K562 (cell line): ENCODE measurements around the gene LGI4. TPM values are rescaled to one million over a fixed set of nuclear protein-coding genes. Genes with fewer than 3 reads are reported as not detected.

Source experiments
- AFF1 ChIP-seq, 2 experiments: fragments of 450-650 bp; IDR thresholded peaks; 2 replicates each; pipeline ENCODE4 v1.6.1; 2018; ENCODE audit warnings: mild to moderate bottlenecking in 2 of 2, low read depth in 1 of 2; ENCODE audit not compliant: partially characterized antibody in 2 of 2
- HEY1 ChIP-seq: fragments of 250-450 bp; sonication (Bioruptor Pico); IDR thresholded peaks from 2 replicates; pipeline ENCODE4 v1.5.0; 2020; ENCODE audit warnings: mild to moderate bottlenecking, moderate library complexity, borderline replicate concordance
- HMG20B ChIP-seq: fragments of 250-450 bp; sonication (Bioruptor Pico); IDR thresholded peaks from 2 replicates; pipeline ENCODE4 v1.5.0; 2021; ENCODE audit warnings: mild to moderate bottlenecking
- HNRNPH1 ChIP-seq: fragments of 200-400 bp; formaldehyde crosslinking; optimal IDR thresholded peaks from 2 replicates; pipeline ENCODE3; 2017; ENCODE audit warnings: low read depth, mild to moderate bottlenecking, low read length, moderate library complexity
- ILF3 ChIP-seq: fragments of 450-650 bp; IDR thresholded peaks from 2 replicates; pipeline ENCODE4 v1.6.1; 2018; ENCODE audit warnings: antibody characterized with exemption, mild to moderate bottlenecking, moderate library complexity, borderline replicate concordance
- KAT8 ChIP-seq: fragments of 450-650 bp; IDR thresholded peaks from 2 replicates; pipeline ENCODE4 v1.6.1; 2016; ENCODE audit warnings: low read depth, mild to moderate bottlenecking
- PTRF ChIP-seq: fragments of 450-650 bp; IDR thresholded peaks from 2 replicates; pipeline ENCODE4 v1.6.1; 2016; ENCODE audit warnings: mild to moderate bottlenecking, missing genetic modification characterization, missing compliant biosample characterization
- RBM25 ChIP-seq: fragments of 200-400 bp; formaldehyde crosslinking; IDR thresholded peaks from 2 replicates; pipeline ENCODE4 v1.6.1; 2018; ENCODE audit warnings: low read length, low read depth, moderate library complexity; ENCODE audit not compliant: severe bottlenecking
- ZKSCAN1 ChIP-seq: fragments of 150-350 bp; IDR thresholded peaks from 2 replicates; pipeline ENCODE4 v1.6.1; 2016; ENCODE audit warnings: low read depth, low read length
- ZNF586 ChIP-seq: fragments of 450-650 bp; formaldehyde crosslinking; conservative IDR thresholded peaks from 2 replicates; pipeline ENCODE4 v1.4.0; 2020; ENCODE audit warnings: mild to moderate bottlenecking, moderate library complexity
- polyA plus RNA-seq, 8 experiments: library from polyadenylated mRNA; depleted of rRNA in 4 of 8; stranded (reverse) in 5 of 8; unstranded in 3 of 8; fragments of >200 nt; fragmentation: Nextera tagmentation in 2 of 8; fragmentation: Illumina TruSeq in 1 of 8; extraction: Ambion mirVana in 2 of 8; extraction: Trizol in 1 of 8; gene quantifications; 2 replicates each; pipeline versions ENCODE4 v1.2.1 to v1.2.3, GENCODE V29; 2011 to 2014; ENCODE audit warnings: inconsistent platforms in 1 of 8, missing spikeins in 1 of 8
- total RNA-seq, 7 experiments: library from RNA; depleted of rRNA in 6 of 7; stranded (reverse); fragments of >200 nt in 6 of 7; fragmentation: Illumina TruSeq in 2 of 7; extraction: Trizol in 2 of 7; gene quantifications; 2 replicates each; pipeline versions ENCODE4 v1.2.1 to v1.2.3, GENCODE V29; 2011 to 2021; ENCODE audit warnings: low replicate concordance in 1 of 7
- TF ChIP-seq, protein P1 (sequence below): fragments of 450-650 bp; IDR thresholded peaks from 2 replicates; pipeline ENCODE4 v1.6.1; 2016; ENCODE audit warnings: mild to moderate bottlenecking, moderate library complexity

LGI4 gene
- total and polyA plus RNA-seq, 9 of the 15 experiments (the other 6 are each of a cell fraction or from before 2014, with no cell fraction given), result 0.14 to 0.30 (median 0.24) TPM; not detected in 4

GRCh38 chr19:35155981-35156672, 21.3 kb upstream of the LGI4 start (continued):
- TF ChIP-seq ZKSCAN1 (peak; percentile 86), PTRF (no peak), KAT8 (no peak), ILF3 (no peak), HNRNPH1 (no peak), HMG20B (CRISPR knock-in tag) (no peak), AFF1 (IDR thresholded peaks at IDR 0.05; ENCODE audit: low read depth in 1 of 2, partially characterized antibody in 2 of 2) (no peak), ZNF586 (CRISPR knock-in tag) (no peak), HEY1 (CRISPR knock-in tag) (no peak), RBM25 (peak; percentile 49)
- TF ChIP-seq, protein P1, sequence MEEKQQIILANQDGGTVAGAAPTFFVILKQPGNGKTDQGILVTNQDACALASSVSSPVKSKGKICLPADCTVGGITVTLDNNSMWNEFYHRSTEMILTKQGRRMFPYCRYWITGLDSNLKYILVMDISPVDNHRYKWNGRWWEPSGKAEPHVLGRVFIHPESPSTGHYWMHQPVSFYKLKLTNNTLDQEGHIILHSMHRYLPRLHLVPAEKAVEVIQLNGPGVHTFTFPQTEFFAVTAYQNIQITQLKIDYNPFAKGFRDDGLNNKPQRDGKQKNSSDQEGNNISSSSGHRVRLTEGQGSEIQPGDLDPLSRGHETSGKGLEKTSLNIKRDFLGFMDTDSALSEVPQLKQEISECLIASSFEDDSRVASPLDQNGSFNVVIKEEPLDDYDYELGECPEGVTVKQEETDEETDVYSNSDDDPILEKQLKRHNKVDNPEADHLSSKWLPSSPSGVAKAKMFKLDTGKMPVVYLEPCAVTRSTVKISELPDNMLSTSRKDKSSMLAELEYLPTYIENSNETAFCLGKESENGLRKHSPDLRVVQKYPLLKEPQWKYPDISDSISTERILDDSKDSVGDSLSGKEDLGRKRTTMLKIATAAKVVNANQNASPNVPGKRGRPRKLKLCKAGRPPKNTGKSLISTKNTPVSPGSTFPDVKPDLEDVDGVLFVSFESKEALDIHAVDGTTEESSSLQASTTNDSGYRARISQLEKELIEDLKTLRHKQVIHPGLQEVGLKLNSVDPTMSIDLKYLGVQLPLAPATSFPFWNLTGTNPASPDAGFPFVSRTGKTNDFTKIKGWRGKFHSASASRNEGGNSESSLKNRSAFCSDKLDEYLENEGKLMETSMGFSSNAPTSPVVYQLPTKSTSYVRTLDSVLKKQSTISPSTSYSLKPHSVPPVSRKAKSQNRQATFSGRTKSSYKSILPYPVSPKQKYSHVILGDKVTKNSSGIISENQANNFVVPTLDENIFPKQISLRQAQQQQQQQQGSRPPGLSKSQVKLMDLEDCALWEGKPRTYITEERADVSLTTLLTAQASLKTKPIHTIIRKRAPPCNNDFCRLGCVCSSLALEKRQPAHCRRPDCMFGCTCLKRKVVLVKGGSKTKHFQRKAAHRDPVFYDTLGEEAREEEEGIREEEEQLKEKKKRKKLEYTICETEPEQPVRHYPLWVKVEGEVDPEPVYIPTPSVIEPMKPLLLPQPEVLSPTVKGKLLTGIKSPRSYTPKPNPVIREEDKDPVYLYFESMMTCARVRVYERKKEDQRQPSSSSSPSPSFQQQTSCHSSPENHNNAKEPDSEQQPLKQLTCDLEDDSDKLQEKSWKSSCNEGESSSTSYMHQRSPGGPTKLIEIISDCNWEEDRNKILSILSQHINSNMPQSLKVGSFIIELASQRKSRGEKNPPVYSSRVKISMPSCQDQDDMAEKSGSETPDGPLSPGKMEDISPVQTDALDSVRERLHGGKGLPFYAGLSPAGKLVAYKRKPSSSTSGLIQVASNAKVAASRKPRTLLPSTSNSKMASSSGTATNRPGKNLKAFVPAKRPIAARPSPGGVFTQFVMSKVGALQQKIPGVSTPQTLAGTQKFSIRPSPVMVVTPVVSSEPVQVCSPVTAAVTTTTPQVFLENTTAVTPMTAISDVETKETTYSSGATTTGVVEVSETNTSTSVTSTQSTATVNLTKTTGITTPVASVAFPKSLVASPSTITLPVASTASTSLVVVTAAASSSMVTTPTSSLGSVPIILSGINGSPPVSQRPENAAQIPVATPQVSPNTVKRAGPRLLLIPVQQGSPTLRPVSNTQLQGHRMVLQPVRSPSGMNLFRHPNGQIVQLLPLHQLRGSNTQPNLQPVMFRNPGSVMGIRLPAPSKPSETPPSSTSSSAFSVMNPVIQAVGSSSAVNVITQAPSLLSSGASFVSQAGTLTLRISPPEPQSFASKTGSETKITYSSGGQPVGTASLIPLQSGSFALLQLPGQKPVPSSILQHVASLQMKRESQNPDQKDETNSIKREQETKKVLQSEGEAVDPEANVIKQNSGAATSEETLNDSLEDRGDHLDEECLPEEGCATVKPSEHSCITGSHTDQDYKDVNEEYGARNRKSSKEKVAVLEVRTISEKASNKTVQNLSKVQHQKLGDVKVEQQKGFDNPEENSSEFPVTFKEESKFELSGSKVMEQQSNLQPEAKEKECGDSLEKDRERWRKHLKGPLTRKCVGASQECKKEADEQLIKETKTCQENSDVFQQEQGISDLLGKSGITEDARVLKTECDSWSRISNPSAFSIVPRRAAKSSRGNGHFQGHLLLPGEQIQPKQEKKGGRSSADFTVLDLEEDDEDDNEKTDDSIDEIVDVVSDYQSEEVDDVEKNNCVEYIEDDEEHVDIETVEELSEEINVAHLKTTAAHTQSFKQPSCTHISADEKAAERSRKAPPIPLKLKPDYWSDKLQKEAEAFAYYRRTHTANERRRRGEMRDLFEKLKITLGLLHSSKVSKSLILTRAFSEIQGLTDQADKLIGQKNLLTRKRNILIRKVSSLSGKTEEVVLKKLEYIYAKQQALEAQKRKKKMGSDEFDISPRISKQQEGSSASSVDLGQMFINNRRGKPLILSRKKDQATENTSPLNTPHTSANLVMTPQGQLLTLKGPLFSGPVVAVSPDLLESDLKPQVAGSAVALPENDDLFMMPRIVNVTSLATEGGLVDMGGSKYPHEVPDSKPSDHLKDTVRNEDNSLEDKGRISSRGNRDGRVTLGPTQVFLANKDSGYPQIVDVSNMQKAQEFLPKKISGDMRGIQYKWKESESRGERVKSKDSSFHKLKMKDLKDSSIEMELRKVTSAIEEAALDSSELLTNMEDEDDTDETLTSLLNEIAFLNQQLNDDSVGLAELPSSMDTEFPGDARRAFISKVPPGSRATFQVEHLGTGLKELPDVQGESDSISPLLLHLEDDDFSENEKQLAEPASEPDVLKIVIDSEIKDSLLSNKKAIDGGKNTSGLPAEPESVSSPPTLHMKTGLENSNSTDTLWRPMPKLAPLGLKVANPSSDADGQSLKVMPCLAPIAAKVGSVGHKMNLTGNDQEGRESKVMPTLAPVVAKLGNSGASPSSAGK, result no peak
